Endodermal cell (in vitro differentiated cells): ENCODE results near the gene SPTB. TPM values are rescaled to one million over a fixed set of nuclear protein-coding genes. Genes with fewer than 3 reads are reported as not detected.

Source experiments
- DNase-seq: peaks from one replicate; pipeline ENCODE4 v3.0.0-alpha.2; 2017
- H3K27ac ChIP-seq: 2 replicates; pipeline ENCODE4 v1.5.1; 2013; ENCODE audit warnings: mild to moderate bottlenecking, low read depth, low read length, moderate library complexity
- H3K27me3 ChIP-seq: 2 replicates; pipeline ENCODE4 v1.6.1; 2013; ENCODE audit warnings: mild to moderate bottlenecking, low read length, moderate library complexity; ENCODE audit not compliant: insufficient read depth, control insufficient read depth, poor library complexity, severe bottlenecking
- H3K36me3 ChIP-seq: 2 replicates; pipeline ENCODE4 v1.7.0; 2013; ENCODE audit warnings: mild to moderate bottlenecking, low read length, moderate library complexity; ENCODE audit not compliant: control insufficient read depth, insufficient read depth
- H3K4me1 ChIP-seq: one replicate; pipeline ENCODE4 v1.7.0; 2013; ENCODE audit warnings: low read length; ENCODE audit not compliant: control insufficient read depth, insufficient read depth
- H3K4me3 ChIP-seq: 2 replicates; pipeline ENCODE4 v1.5.1; 2013; ENCODE audit warnings: mild to moderate bottlenecking, low read length, moderate library complexity
- H3K9ac ChIP-seq: 2 replicates; pipeline ENCODE4 v1.6.1; 2013; ENCODE audit warnings: mild to moderate bottlenecking, low read length, moderate library complexity; ENCODE audit not compliant: poor library complexity, severe bottlenecking; ENCODE audit errors: extremely low read depth
- H3K9me3 ChIP-seq: 2 replicates; pipeline ENCODE4 v1.6.1; 2013; ENCODE audit warnings: mild to moderate bottlenecking, low read length, moderate library complexity; ENCODE audit not compliant: control insufficient read depth
- H3K27ac Mint-ChIP-seq: 2 replicates; pipeline ENCODE4 v1.8.0; 2020; ENCODE audit warnings: mixed read lengths
- H3K27me3 Mint-ChIP-seq: 2 replicates; pipeline ENCODE4 v1.8.0; 2021; ENCODE audit warnings: mild to moderate bottlenecking, mixed read lengths; ENCODE audit not compliant: insufficient read depth
- H3K36me3 Mint-ChIP-seq: 2 replicates; pipeline ENCODE4 v1.8.0; 2020; ENCODE audit warnings: low read depth, mixed read lengths
- H3K4me1 Mint-ChIP-seq: 2 replicates; pipeline ENCODE4 v1.8.0; 2020; ENCODE audit warnings: mixed read lengths
- H3K4me3 Mint-ChIP-seq: 2 replicates; pipeline ENCODE4 v1.8.0; 2020; ENCODE audit warnings: mild to moderate bottlenecking, moderate library complexity, mixed read lengths
- H3K9me3 Mint-ChIP-seq: 2 replicates; pipeline ENCODE4 v1.8.0; 2020; ENCODE audit warnings: mild to moderate bottlenecking, mixed read lengths
- CTCF ChIP-seq: fragments of 200-600 bp; sonication (generic); conservative IDR thresholded peaks from 2 replicates; pipeline ENCODE4 v1.5.0; 2021; ENCODE audit warnings: antibody characterized with exemption, mild to moderate bottlenecking
- WGBS, 2 experiments: methylation state at CpG; one replicate each; pipeline versions ENCODE4 v1.1.5 to v1.1.7; 2013; ENCODE audit warnings: missing lambda C conversion rate in 2 of 2, mixed read lengths in 1 of 2; ENCODE audit not compliant: insufficient coverage in 1 of 2, insufficient read length in 1 of 2; 5-methylcytosine and 5-hydroxymethylcytosine counted together
- total RNA-seq, 2 donors: library from RNA; stranded (reverse); fragmentation: NEBNext Ultra II Directional in 1 of 2; extraction: Animal tissue kit (Norgen Biotek cat#: 25700) in 1 of 2; gene quantifications; 2 replicates in 1 of 2; 3 replicates in 1 of 2; pipeline ENCODE4 v1.2.1, GENCODE V29; 2021

Gene SPTB
- total RNA-seq, 2 donors from 2014 or later = 0.77 to 1.4 TPM

- no peaks in the 10 kb centered on the region for H3K9me3 Mint-ChIP-seq
- H3K4me3 ChIP-seq = no peak overlapping the region
- H3K4me1 ChIP-seq = no peaks in the 10 kb centered on the region
- H3K4me1 Mint-ChIP-seq = peaks cover 1% of the 10 kb centered on the region
- no peaks in the 10 kb centered on the region for H3K27me3 ChIP-seq
- no peak overlapping the region for H3K9ac ChIP-seq
- no peak overlapping the region for H3K27ac Mint-ChIP-seq
- H3K36me3 ChIP-seq = peaks cover 7% of the 10 kb centered on the region
- WGBS, 2 experiments = 91 to 95% methylated on average over 3 to 12 of the region's 12 CpGs
- H3K27me3 Mint-ChIP-seq = no peaks in the 10 kb centered on the region
- no peak for TF ChIP-seq CTCF
- H3K4me3 Mint-ChIP-seq = no peak overlapping the region
- H3K9me3 ChIP-seq = no peaks in the 10 kb centered on the region
- H3K27ac ChIP-seq = no peak overlapping the region
- H3K36me3 Mint-ChIP-seq = peaks cover 20% of the 10 kb centered on the region
- DNase-seq = no peak
Measured at GRCh38 chr14:64746298-64747250, 133.1 kb downstream of the SPTB start.

GRCh38 chr14:64745511-64746091 lies 134.1 kb downstream of the SPTB start:
- H3K4me1 ChIP-seq = no peaks in the 10 kb centered on the region
- TF ChIP-seq CTCF = peak; percentile 62
- H3K27me3 Mint-ChIP-seq = no peaks in the 10 kb centered on the region
- peaks cover 30% of the 10 kb centered on the region for H3K36me3 Mint-ChIP-seq
- H3K9ac ChIP-seq = no peak overlapping the region
- peak; percentile 66 for DNase-seq
- H3K9me3 Mint-ChIP-seq = no peaks in the 10 kb centered on the region
- H3K27ac ChIP-seq = no peak overlapping the region
- 67 to 88% methylated on average over 5 to 8 of the region's 8 CpGs for WGBS, 2 experiments
- no peaks in the 10 kb centered on the region for H3K9me3 ChIP-seq
- peaks cover 17% of the 10 kb centered on the region for H3K36me3 ChIP-seq
- peaks cover 1% of the 10 kb centered on the region for H3K4me1 Mint-ChIP-seq
- no peaks in the 10 kb centered on the region for H3K27me3 ChIP-seq
- H3K4me3 ChIP-seq = no peak overlapping the region
- H3K27ac Mint-ChIP-seq = peak overlapping the region; percentile 77
- H3K4me3 Mint-ChIP-seq = no peak overlapping the region

GRCh38 chr14:64743061-64743460 lies 136.6 kb downstream of the SPTB start:
- no peak overlapping the region for H3K4me3 ChIP-seq
- no peaks in the 10 kb centered on the region for H3K4me1 ChIP-seq
- peaks cover 33% of the 10 kb centered on the region for H3K36me3 Mint-ChIP-seq
- 94 to 100% methylated on average over 25 to 27 of the region's 27 CpGs for WGBS, 2 experiments
- DNase-seq = no peak
- H3K9me3 ChIP-seq = no peaks in the 10 kb centered on the region
- no peak for TF ChIP-seq CTCF
- peaks cover 25% of the 10 kb centered on the region for H3K36me3 ChIP-seq
- H3K27me3 Mint-ChIP-seq = no peaks in the 10 kb centered on the region
- no peaks in the 10 kb centered on the region for H3K9me3 Mint-ChIP-seq
- no peak overlapping the region for H3K27ac Mint-ChIP-seq
- H3K4me3 Mint-ChIP-seq = no peak overlapping the region
- peaks cover 1% of the 10 kb centered on the region for H3K4me1 Mint-ChIP-seq
- no peak overlapping the region for H3K9ac ChIP-seq
- no peak overlapping the region for H3K27ac ChIP-seq
- no peaks in the 10 kb centered on the region for H3K27me3 ChIP-seq
